K562 (cell line): ENCODE measurements around the gene MFSD11. TPM values are rescaled to one million over a fixed set of nuclear protein-coding genes. Genes with fewer than 3 reads are reported as not detected.

ENCODE experiments used
- ARHGAP35 ChIP-seq: fragments of 450-650 bp; IDR thresholded peaks from 2 replicates; pipeline ENCODE4 v1.6.1; 2018; ENCODE audit not compliant: partially characterized antibody
- CEBPB ChIP-seq: fragments of 450-650 bp; IDR thresholded peaks from 2 replicates; pipeline ENCODE4 v1.6.1; 2016; ENCODE audit warnings: missing genetic modification characterization, missing compliant biosample characterization
- ERF ChIP-seq: fragments of 450-650 bp; formaldehyde crosslinking; IDR thresholded peaks from 2 replicates; pipeline ENCODE4 v1.4.0; 2020; ENCODE audit warnings: mild to moderate bottlenecking, mixed read lengths
- HDGF ChIP-seq: fragments of 450-650 bp; IDR thresholded peaks from 2 replicates; pipeline ENCODE4 v1.6.1; 2016
- KAT8 ChIP-seq: fragments of 450-650 bp; IDR thresholded peaks from 2 replicates; pipeline ENCODE4 v1.6.1; 2016; ENCODE audit warnings: low read depth, mild to moderate bottlenecking
- KLF6 ChIP-seq: fragments of 250-450 bp; sonication (Bioruptor Pico); IDR thresholded peaks from 2 replicates; pipeline ENCODE4 v1.4.0; 2020; ENCODE audit warnings: mild to moderate bottlenecking, moderate library complexity, borderline replicate concordance
- NFATC3 ChIP-seq: fragments of 450-650 bp; IDR thresholded peaks from 2 replicates; pipeline ENCODE4 v1.6.1; 2017; ENCODE audit warnings: mild to moderate bottlenecking
- NONO ChIP-seq, 2 experiments: fragments of 200-400 bp in 1 of 2; fragments of 450-650 bp in 1 of 2; formaldehyde crosslinking in 1 of 2; IDR thresholded peaks; 2 replicates each; pipeline ENCODE4 v1.6.1; 2017; ENCODE audit warnings: low read depth in 2 of 2, mild to moderate bottlenecking in 2 of 2, moderate library complexity in 2 of 2, low read length in 1 of 2
- TAL1 ChIP-seq: fragments of 450-650 bp; IDR thresholded peaks from 2 replicates; pipeline ENCODE4 v1.6.1; 2016; ENCODE audit warnings: mild to moderate bottlenecking
- YBX1 ChIP-seq: fragments of 450-650 bp; IDR thresholded peaks from 2 replicates; pipeline ENCODE4 v1.7.1; 2016; ENCODE audit warnings: mild to moderate bottlenecking
- ZFX ChIP-seq: sonication (generic); formaldehyde crosslinking; IDR thresholded peaks from 2 replicates; pipeline ENCODE4 v1.8.0; 2022; ENCODE audit warnings: mild to moderate bottlenecking, missing genetic modification reagents, moderate library complexity
- ZNF134 ChIP-seq: fragments of 250-450 bp; sonication (Bioruptor Pico); conservative IDR thresholded peaks from 2 replicates; pipeline ENCODE4 v1.4.0; 2020
- ZNF197 ChIP-seq: fragments of 200-800 bp; sonication (Bioruptor generic); IDR thresholded peaks from 2 replicates; pipeline ENCODE4 v1.6.1; 2016; ENCODE audit warnings: low read depth, missing genetic modification characterization, missing compliant biosample characterization
- ZNF707 ChIP-seq: fragments of 250-450 bp; sonication (Bioruptor Pico); conservative IDR thresholded peaks from 2 replicates; pipeline ENCODE4 v1.8.0; 2022; ENCODE audit warnings: inconsistent platforms, mild to moderate bottlenecking, moderate library complexity
- ZNF830 ChIP-seq: fragments of 250-450 bp; sonication (Bioruptor Pico); IDR thresholded peaks from 2 replicates; pipeline ENCODE4 v1.5.0; 2021; ENCODE audit warnings: mild to moderate bottlenecking
- polyA plus RNA-seq, 8 experiments: library from polyadenylated mRNA; depleted of rRNA in 4 of 8; stranded (reverse) in 5 of 8; unstranded in 3 of 8; fragments of >200 nt; fragmentation: Nextera tagmentation in 2 of 8; fragmentation: Illumina TruSeq in 1 of 8; extraction: Ambion mirVana in 2 of 8; extraction: Trizol in 1 of 8; gene quantifications; 2 replicates each; pipeline versions ENCODE4 v1.2.1 to v1.2.3, GENCODE V29; 2011 to 2014; ENCODE audit warnings: inconsistent platforms in 1 of 8, missing spikeins in 1 of 8
- total RNA-seq, 7 experiments: library from RNA; depleted of rRNA in 6 of 7; stranded (reverse); fragments of >200 nt in 6 of 7; fragmentation: Illumina TruSeq in 2 of 7; extraction: Trizol in 2 of 7; gene quantifications; 2 replicates each; pipeline versions ENCODE4 v1.2.1 to v1.2.3, GENCODE V29; 2011 to 2021; ENCODE audit warnings: low replicate concordance in 1 of 7
- TF ChIP-seq, protein P1 (sequence below), 2 experiments: fragments of 450-650 bp; IDR thresholded peaks; 2 replicates each; pipeline ENCODE4 v1.6.1; 2016
- TF ChIP-seq, protein P2 (sequence below): fragments of 250-450 bp; sonication (Bioruptor Pico); IDR thresholded peaks from 2 replicates; pipeline ENCODE4 v1.8.0; 2021; ENCODE audit warnings: moderate library complexity, mild to moderate bottlenecking, inconsistent platforms
- TF ChIP-seq, protein P3 (sequence below): sonication (generic); formaldehyde crosslinking; IDR thresholded peaks from 2 replicates; pipeline ENCODE4 v1.8.0; 2023; ENCODE audit warnings: mild to moderate bottlenecking, missing genetic modification reagents
- TF ChIP-seq, protein P4 (sequence below): IDR thresholded peaks from 2 replicates; pipeline ENCODE4 v1.6.1; 2011; ENCODE audit not compliant: insufficient read length; ENCODE audit errors: extremely low read depth
- TF ChIP-seq, protein P5 (sequence below): fragments of 450-650 bp; IDR thresholded peaks from 2 replicates; pipeline ENCODE4 v1.6.1; 2016; ENCODE audit warnings: mild to moderate bottlenecking

MFSD11 gene
- total and polyA plus RNA-seq, 9 of the 15 experiments (the other 6 are each of a cell fraction or from before 2014, with no cell fraction given), result 14.4 to 24.5 (median 19.9) TPM

DNA sequence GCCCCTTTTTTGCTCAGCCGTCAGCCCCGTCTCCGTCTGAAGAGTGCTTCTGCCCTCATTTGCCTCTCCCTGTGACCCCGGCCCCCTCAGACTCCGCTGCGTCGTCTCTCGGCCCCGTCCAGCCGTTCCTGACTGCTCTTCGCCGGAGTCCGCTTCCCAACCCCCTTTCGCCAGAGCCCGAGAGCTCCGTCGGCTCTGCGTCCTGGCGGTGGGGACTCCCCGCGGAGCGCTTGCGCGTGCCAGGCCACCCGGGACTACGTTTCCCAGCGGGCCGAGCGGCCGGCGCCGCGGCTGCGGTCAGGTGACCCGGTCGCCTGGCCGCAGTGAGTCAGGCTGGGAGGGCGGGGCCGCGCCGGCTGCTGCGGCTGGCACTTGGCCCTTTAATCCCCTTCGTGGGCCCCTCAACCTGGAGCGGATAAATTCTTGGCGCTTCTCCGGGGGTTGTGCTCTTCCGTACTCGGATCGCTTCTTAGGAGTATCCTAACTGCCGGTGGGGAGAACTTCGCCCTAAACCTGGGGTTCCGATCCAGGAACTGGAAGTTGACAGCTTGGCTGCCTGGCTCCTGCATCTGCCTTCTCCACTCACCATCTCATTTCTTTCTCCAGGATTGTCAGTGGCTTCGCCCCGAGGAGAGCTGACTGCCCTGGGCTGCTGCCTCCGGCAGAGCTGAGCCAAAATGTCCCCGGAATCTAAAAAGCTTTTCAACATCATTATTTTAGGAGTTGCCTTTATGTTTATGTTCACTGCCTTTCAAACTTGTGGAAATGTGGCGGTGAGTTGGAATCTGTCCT, at the start of gene MFSD11 (continued):
- TF ChIP-seq, protein P1, sequence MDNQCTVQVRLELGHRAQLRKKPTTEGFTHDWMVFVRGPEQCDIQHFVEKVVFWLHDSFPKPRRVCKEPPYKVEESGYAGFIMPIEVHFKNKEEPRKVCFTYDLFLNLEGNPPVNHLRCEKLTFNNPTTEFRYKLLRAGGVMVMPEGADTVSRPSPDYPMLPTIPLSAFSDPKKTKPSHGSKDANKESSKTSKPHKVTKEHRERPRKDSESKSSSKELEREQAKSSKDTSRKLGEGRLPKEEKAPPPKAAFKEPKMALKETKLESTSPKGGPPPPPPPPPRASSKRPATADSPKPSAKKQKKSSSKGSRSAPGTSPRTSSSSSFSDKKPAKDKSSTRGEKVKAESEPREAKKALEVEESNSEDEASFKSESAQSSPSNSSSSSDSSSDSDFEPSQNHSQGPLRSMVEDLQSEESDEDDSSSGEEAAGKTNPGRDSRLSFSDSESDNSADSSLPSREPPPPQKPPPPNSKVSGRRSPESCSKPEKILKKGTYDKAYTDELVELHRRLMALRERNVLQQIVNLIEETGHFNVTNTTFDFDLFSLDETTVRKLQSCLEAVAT (IDR thresholded peaks at IDR 0.05), result peak in 1 of 2 experiments; percentile 14; a peak in 1 of 4 replicates
- TF ChIP-seq, protein P2, sequence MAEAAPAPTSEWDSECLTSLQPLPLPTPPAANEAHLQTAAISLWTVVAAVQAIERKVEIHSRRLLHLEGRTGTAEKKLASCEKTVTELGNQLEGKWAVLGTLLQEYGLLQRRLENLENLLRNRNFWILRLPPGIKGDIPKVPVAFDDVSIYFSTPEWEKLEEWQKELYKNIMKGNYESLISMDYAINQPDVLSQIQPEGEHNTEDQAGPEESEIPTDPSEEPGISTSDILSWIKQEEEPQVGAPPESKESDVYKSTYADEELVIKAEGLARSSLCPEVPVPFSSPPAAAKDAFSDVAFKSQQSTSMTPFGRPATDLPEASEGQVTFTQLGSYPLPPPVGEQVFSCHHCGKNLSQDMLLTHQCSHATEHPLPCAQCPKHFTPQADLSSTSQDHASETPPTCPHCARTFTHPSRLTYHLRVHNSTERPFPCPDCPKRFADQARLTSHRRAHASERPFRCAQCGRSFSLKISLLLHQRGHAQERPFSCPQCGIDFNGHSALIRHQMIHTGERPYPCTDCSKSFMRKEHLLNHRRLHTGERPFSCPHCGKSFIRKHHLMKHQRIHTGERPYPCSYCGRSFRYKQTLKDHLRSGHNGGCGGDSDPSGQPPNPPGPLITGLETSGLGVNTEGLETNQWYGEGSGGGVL (CRISPR knock-in tag), result no peak
- TF ChIP-seq ZNF197 (CRISPR knock-in tag) (no peak), ERF (CRISPR knock-in tag) (peak; percentile 85; the same call in 1 of the 2 replicates), CEBPB (no peak), ZNF830 (no peak), TAL1 (no peak), NONO (IDR thresholded peaks at IDR 0.05; ENCODE audit: low read depth in 2 of 2, low read length in 1 of 2) (peak in 1 of 2 experiments; percentile 40; a peak in 2 of 4 replicates), ZFX (CRISPR knock-in tag) (no peak), KLF6 (CRISPR knock-in tag) (no peak), ARHGAP35 (no peak), YBX1 (no peak), KAT8 (no peak), ZNF134 (CRISPR knock-in tag) (no peak), NFATC3 (no peak), HDGF (no peak), ZNF707 (no peak)
- TF ChIP-seq, protein P3, sequence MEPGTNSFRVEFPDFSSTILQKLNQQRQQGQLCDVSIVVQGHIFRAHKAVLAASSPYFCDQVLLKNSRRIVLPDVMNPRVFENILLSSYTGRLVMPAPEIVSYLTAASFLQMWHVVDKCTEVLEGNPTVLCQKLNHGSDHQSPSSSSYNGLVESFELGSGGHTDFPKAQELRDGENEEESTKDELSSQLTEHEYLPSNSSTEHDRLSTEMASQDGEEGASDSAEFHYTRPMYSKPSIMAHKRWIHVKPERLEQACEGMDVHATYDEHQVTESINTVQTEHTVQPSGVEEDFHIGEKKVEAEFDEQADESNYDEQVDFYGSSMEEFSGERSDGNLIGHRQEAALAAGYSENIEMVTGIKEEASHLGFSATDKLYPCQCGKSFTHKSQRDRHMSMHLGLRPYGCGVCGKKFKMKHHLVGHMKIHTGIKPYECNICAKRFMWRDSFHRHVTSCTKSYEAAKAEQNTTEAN, result no peak
- TF ChIP-seq, protein P4, sequence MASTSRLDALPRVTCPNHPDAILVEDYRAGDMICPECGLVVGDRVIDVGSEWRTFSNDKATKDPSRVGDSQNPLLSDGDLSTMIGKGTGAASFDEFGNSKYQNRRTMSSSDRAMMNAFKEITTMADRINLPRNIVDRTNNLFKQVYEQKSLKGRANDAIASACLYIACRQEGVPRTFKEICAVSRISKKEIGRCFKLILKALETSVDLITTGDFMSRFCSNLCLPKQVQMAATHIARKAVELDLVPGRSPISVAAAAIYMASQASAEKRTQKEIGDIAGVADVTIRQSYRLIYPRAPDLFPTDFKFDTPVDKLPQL, result no peak
- TF ChIP-seq, protein P5, sequence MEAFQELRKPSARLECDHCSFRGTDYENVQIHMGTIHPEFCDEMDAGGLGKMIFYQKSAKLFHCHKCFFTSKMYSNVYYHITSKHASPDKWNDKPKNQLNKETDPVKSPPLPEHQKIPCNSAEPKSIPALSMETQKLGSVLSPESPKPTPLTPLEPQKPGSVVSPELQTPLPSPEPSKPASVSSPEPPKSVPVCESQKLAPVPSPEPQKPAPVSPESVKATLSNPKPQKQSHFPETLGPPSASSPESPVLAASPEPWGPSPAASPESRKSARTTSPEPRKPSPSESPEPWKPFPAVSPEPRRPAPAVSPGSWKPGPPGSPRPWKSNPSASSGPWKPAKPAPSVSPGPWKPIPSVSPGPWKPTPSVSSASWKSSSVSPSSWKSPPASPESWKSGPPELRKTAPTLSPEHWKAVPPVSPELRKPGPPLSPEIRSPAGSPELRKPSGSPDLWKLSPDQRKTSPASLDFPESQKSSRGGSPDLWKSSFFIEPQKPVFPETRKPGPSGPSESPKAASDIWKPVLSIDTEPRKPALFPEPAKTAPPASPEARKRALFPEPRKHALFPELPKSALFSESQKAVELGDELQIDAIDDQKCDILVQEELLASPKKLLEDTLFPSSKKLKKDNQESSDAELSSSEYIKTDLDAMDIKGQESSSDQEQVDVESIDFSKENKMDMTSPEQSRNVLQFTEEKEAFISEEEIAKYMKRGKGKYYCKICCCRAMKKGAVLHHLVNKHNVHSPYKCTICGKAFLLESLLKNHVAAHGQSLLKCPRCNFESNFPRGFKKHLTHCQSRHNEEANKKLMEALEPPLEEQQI, result no peak
